HEK293 (cell line): Measurements from ENCODE around the gene SAMD11.

Source experiments
- CTCF ChIA-PET: fragments of 350-600 bp; formaldehyde crosslinking; extraction: SDS; loops from one replicate; lab custom pipeline; 2021; ENCODE audit warnings: antibody characterized with exemption; lab: Yijun Ruan, JAX
- POLR2A ChIA-PET: fragments of 300-600 bp; formaldehyde crosslinking; extraction: SDS; loops from one replicate; lab custom pipeline; 2020; ENCODE audit warnings: antibody characterized with exemption, inconsistent platforms; lab: Yijun Ruan, JAX
- H3K27ac ChIP-seq: fragments of 200-500 bp; sonication (Bioruptor generic); 2 replicates; pipeline ENCODE4 v1.5.1; 2014; ENCODE audit warnings: low read depth, low read length, control low read depth, inconsistent platforms; ENCODE audit errors: extremely low read depth
- H3K36me3 ChIP-seq, 2 experiments: fragments of 200-500 bp in 1 of 2; sonication (Bioruptor generic) in 1 of 2; 1 replicate in 1 of 2; 2 replicates in 1 of 2; pipeline ENCODE4 v1.5.1; 2014 to 2017; ENCODE audit warnings: inconsistent platforms in 2 of 2, low read length in 2 of 2; ENCODE audit not compliant: control insufficient read depth in 2 of 2, insufficient read depth in 1 of 2
- H3K4me1 ChIP-seq: fragments of 200-500 bp; sonication (Bioruptor generic); 2 replicates; pipeline ENCODE4 v1.5.1; 2014; ENCODE audit warnings: mild to moderate bottlenecking, low read length, inconsistent platforms; ENCODE audit not compliant: control insufficient read depth, insufficient read depth
- H3K4me3 ChIP-seq: 2 replicates; pipeline ENCODE4 v1.5.1; 2011; ENCODE audit warnings: low read depth, mild to moderate bottlenecking, control low read depth, low read length, moderate library complexity
- H3K9me3 ChIP-seq: fragments of 200-500 bp; sonication (Bioruptor generic); 2 replicates; pipeline ENCODE4 v1.5.1; 2014; ENCODE audit warnings: low read depth, low read length, inconsistent platforms; ENCODE audit not compliant: control insufficient read depth, insufficient read depth
- HOXA7 ChIP-seq: sonication (generic); formaldehyde crosslinking; IDR thresholded peaks from 2 replicates; pipeline ENCODE4 v1.8.1; 2022; ENCODE audit warnings: missing genetic modification reagents, borderline replicate concordance
- KLF7 ChIP-seq: fragments of 450-650 bp; formaldehyde crosslinking; IDR thresholded peaks from 2 replicates; pipeline ENCODE4 v1.5.1; 2016; ENCODE audit warnings: missing biosample characterization, missing genetic modification characterization, borderline replicate concordance
- OSR2 ChIP-seq: fragments of 450-650 bp; formaldehyde crosslinking; IDR thresholded peaks from 2 replicates; pipeline ENCODE4 v1.5.1; 2016; ENCODE audit warnings: missing biosample characterization, missing genetic modification characterization
- SP7 ChIP-seq: fragments of 450-650 bp; formaldehyde crosslinking; IDR thresholded peaks from 2 replicates; pipeline ENCODE4 v1.5.1; 2016; ENCODE audit warnings: missing biosample characterization, missing genetic modification characterization
- ZFP41 ChIP-seq: fragments of 450-650 bp; formaldehyde crosslinking; IDR thresholded peaks from 2 replicates; pipeline ENCODE4 v1.5.1; 2016; ENCODE audit warnings: missing biosample characterization, missing genetic modification characterization, borderline replicate concordance
- ZNF211 ChIP-seq: fragments of 450-650 bp; formaldehyde crosslinking; IDR thresholded peaks from 2 replicates; pipeline ENCODE4 v1.5.1; 2016; ENCODE audit warnings: low read depth, missing biosample characterization, missing genetic modification characterization
- ZNF221 ChIP-seq: fragments of 450-650 bp; formaldehyde crosslinking; IDR thresholded peaks from 2 replicates; pipeline ENCODE4 v1.5.1; 2017; ENCODE audit warnings: missing biosample characterization, missing genetic modification characterization, borderline replicate concordance
- ZNF404 ChIP-seq: fragments of 450-650 bp; formaldehyde crosslinking; IDR thresholded peaks from 2 replicates; pipeline ENCODE4 v1.5.1; 2017; ENCODE audit warnings: missing biosample characterization, missing genetic modification characterization
- ZNF473 ChIP-seq: fragments of 450-650 bp; formaldehyde crosslinking; IDR thresholded peaks from 2 replicates; pipeline ENCODE4 v1.5.1; 2017; ENCODE audit warnings: missing biosample characterization, missing genetic modification characterization
- ZNF530 ChIP-seq: fragments of 450-650 bp; formaldehyde crosslinking; IDR thresholded peaks from 2 replicates; pipeline ENCODE4 v1.5.1; 2016; ENCODE audit warnings: low read depth, missing biosample characterization, missing genetic modification characterization
- ZNF544 ChIP-seq: fragments of 450-650 bp; formaldehyde crosslinking; IDR thresholded peaks from 2 replicates; pipeline ENCODE4 v1.5.0; 2017; ENCODE audit warnings: missing biosample characterization, missing genetic modification characterization
- ZNF664 ChIP-seq: fragments of 450-650 bp; formaldehyde crosslinking; IDR thresholded peaks from 2 replicates; pipeline ENCODE4 v1.5.1; 2016; ENCODE audit warnings: missing biosample characterization, missing genetic modification characterization
- TF ChIP-seq, protein P1 (sequence below): fragments of 450-650 bp; formaldehyde crosslinking; IDR thresholded peaks from 2 replicates; pipeline ENCODE4 v1.5.1; 2016; ENCODE audit warnings: missing biosample characterization, missing genetic modification characterization
- TF ChIP-seq, protein P2 (sequence below): fragments of 450-650 bp; formaldehyde crosslinking; optimal IDR thresholded peaks from 2 replicates; pipeline ENCODE3; 2016; ENCODE audit warnings: missing biosample characterization, mild to moderate bottlenecking, missing genetic modification characterization
- TF ChIP-seq, protein P3 (sequence below): fragments of 450-650 bp; formaldehyde crosslinking; IDR thresholded peaks from 2 replicates; pipeline ENCODE4 v1.5.1; 2016; ENCODE audit warnings: missing biosample characterization, missing genetic modification characterization
- TF ChIP-seq, protein P4 (sequence below): fragments of 450-650 bp; formaldehyde crosslinking; IDR thresholded peaks from 2 replicates; pipeline ENCODE4 v1.5.1; 2016; ENCODE audit warnings: missing biosample characterization, missing genetic modification characterization
- TF ChIP-seq, protein P5 (sequence below): IDR thresholded peaks from 2 replicates; pipeline ENCODE4 v1.6.1; 2011; ENCODE audit warnings: mild to moderate bottlenecking, low read depth, low read length, borderline replicate concordance

Gene SAMD11

DNA sequence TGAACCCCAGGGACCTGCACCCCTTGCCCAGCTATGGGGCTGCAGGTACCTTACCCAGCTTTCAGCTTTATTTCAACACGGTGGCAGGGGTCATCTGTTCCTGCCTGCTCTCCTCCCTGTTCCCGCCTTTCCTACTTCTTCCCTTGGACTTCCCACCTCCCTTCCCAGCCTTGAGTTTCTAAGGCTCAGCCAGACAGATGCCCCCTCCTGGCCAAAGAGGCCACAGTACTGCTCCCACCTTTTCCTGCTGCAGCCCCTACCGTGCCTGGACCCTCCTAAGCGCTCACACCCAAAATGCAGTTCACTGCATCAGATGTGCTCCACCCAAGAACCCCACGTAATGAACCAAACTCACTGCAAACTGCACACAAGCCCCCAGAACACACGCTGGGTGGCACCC is 27.6 kb downstream of the SAMD11 start (continued):
- TF ChIP-seq, protein P1, sequence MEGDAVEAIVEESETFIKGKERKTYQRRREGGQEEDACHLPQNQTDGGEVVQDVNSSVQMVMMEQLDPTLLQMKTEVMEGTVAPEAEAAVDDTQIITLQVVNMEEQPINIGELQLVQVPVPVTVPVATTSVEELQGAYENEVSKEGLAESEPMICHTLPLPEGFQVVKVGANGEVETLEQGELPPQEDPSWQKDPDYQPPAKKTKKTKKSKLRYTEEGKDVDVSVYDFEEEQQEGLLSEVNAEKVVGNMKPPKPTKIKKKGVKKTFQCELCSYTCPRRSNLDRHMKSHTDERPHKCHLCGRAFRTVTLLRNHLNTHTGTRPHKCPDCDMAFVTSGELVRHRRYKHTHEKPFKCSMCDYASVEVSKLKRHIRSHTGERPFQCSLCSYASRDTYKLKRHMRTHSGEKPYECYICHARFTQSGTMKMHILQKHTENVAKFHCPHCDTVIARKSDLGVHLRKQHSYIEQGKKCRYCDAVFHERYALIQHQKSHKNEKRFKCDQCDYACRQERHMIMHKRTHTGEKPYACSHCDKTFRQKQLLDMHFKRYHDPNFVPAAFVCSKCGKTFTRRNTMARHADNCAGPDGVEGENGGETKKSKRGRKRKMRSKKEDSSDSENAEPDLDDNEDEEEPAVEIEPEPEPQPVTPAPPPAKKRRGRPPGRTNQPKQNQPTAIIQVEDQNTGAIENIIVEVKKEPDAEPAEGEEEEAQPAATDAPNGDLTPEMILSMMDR (tag by site-specific recombination), result peak; percentile 58
- TF ChIP-seq, protein P2, sequence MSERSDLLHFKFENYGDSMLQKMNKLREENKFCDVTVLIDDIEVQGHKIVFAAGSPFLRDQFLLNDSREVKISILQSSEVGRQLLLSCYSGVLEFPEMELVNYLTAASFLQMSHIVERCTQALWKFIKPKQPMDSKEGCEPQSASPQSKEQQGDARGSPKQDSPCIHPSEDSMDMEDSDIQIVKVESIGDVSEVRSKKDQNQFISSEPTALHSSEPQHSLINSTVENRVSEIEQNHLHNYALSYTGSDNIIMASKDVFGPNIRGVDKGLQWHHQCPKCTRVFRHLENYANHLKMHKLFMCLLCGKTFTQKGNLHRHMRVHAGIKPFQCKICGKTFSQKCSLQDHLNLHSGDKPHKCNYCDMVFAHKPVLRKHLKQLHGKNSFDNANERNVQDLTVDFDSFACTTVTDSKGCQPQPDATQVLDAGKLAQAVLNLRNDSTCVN (tag by site-specific recombination), result no peak
- no peak for TF ChIP-seq ZNF530 (tag by site-specific recombination)
- TF ChIP-seq ZNF211 (tag by site-specific recombination), result no peak
- TF ChIP-seq, all 188 proteins: peak for 8

DNA sequence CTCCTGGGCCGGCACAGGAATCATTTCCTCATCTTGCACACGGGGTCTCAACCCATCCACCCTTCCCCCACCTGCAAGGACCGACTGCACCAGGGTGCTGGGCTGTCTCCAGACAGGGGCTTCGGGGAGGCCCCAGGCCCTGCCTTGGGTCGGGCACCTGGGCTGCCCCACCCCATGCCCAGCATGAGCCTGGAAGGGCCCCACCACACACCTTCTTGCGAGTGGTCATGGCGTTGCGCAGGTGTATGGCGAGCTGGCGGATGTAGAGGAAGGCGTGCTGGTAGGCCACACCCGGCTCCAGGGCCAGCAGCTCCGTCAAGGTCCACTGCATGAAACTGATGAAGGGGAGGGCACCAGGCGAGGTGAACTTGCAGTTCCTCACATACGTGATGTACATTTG is 28.5 kb downstream of the SAMD11 start:
- Histone ChIP-seq H3K27ac (no peak overlapping the region), H3K4me3 (no peak overlapping the region), H3K4me1 (no peaks in the 10 kb centered on the region), H3K9me3 (no peaks in the 10 kb centered on the region), H3K36me3 (peaks cover 12 to 100% of the 10 kb centered on the region in 2 experiments; a peak in 2 of 3 replicates)
- no peak for TF ChIP-seq ZFP41 (tag by site-specific recombination)
- no peak for TF ChIP-seq SP7 (tag by site-specific recombination)
- no peak for TF ChIP-seq ZNF664
- no peak for TF ChIP-seq ZNF221 (tag by site-specific recombination)
- TF ChIP-seq ZNF473, result no peak
- TF ChIP-seq ZNF544, result no peak
- no peak for TF ChIP-seq KLF7 (tag by site-specific recombination)
- TF ChIP-seq, protein P3, sequence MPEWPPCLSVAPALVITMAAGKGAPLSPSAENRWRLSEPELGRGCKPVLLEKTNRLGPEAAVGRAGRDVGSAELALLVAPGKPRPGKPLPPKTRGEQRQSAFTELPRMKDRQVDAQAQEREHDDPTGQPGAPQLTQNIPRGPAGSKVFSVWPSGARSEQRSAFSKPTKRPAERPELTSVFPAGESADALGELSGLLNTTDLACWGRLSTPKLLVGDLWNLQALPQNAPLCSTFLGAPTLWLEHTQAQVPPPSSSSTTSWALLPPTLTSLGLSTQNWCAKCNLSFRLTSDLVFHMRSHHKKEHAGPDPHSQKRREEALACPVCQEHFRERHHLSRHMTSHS (tag by site-specific recombination), result no peak
- TF ChIP-seq, protein P4, sequence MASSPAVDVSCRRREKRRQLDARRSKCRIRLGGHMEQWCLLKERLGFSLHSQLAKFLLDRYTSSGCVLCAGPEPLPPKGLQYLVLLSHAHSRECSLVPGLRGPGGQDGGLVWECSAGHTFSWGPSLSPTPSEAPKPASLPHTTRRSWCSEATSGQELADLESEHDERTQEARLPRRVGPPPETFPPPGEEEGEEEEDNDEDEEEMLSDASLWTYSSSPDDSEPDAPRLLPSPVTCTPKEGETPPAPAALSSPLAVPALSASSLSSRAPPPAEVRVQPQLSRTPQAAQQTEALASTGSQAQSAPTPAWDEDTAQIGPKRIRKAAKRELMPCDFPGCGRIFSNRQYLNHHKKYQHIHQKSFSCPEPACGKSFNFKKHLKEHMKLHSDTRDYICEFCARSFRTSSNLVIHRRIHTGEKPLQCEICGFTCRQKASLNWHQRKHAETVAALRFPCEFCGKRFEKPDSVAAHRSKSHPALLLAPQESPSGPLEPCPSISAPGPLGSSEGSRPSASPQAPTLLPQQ, result no peak
- no peak for TF ChIP-seq OSR2 (tag by site-specific recombination)
- no peak for TF ChIP-seq ZNF404 (tag by site-specific recombination)
- ChIA-PET CTCF (interaction anchor here (1.0 to 1.4 kb wide), 4 partner anchors 8 to 83 kb away, joined by 3 to 4 read pairs (median 4); no protein-coding TSS in a partner anchor), POLR2A (interaction anchor here (1.6 to 2.6 kb wide), 2 partner anchors 8 to 11 kb away, joined by 4 to 12 read pairs; no protein-coding TSS in a partner anchor)

DNA sequence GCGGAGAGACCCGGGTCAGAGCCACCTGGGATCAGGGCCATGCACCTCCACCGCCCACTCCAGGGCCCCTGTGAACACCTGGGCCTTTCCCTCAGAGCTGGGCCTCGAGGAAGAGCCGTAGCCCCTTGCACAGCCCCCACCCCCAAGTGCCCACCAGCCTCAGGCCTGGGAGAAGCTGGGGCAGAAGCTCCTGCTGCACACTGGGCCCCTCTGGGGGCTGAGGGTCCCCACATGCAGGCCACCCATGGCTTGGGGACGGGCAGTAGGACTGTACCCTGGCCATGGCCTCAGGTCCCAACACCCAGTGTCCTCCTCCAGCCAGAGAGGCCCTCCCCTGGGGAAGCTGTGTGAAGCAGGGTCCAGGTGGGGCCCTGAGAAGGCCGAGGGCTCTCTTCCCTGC is 28.9 kb downstream of the SAMD11 start:
- Histone ChIP-seq H3K27ac (no peak overlapping the region), H3K36me3 (peaks cover 12 to 100% of the 10 kb centered on the region in 2 experiments; a peak in 2 of 3 replicates)
- ChIA-PET CTCF (interaction anchor here (1.0 to 1.4 kb wide), 2 partner anchors 8 to 42 kb away, joined by 4 read pairs; no protein-coding TSS in a partner anchor), POLR2A (interaction anchor here (0.7 to 2.6 kb wide), 3 partner anchors 8 to 36 kb away, joined by 3 to 12 read pairs (median 4); no protein-coding TSS in a partner anchor)
- TF ChIP-seq HOXA7 (CRISPR knock-in tag), result no peak
- TF ChIP-seq, protein P5, sequence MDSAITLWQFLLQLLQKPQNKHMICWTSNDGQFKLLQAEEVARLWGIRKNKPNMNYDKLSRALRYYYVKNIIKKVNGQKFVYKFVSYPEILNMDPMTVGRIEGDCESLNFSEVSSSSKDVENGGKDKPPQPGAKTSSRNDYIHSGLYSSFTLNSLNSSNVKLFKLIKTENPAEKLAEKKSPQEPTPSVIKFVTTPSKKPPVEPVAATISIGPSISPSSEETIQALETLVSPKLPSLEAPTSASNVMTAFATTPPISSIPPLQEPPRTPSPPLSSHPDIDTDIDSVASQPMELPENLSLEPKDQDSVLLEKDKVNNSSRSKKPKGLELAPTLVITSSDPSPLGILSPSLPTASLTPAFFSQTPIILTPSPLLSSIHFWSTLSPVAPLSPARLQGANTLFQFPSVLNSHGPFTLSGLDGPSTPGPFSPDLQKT, result no peak
- TF ChIP-seq, all 188 proteins: peak for 0
- Histone ChIP-seq H3K9me3 (no peaks in the 10 kb centered on the region), H3K4me3 (no peak overlapping the region), H3K4me1 (no peaks in the 10 kb centered on the region)
